Peyer's patch (tissue), 4 donors: ENCODE results near the gene LHB.

Experiments used
- POLR2A ChIP-seq, 2 donors: fragments of 450-650 bp; IDR thresholded peaks; one replicate each; pipeline ENCODE4 v1.5.1; 2017; ENCODE audit warnings: antibody characterized with exemption in 2 of 2, mild to moderate bottlenecking in 2 of 2, moderate library complexity in 2 of 2
- TF ChIP-seq, protein P1 (sequence below), 6 experiments: fragments of 450-650 bp in 4 of 6; fragments of 200-600 bp in 2 of 6; sonication (generic) in 1 of 6; IDR thresholded peaks; one replicate each; pipeline ENCODE4 v1.5.1; 2017 to 2019; ENCODE audit warnings: antibody characterized with exemption in 6 of 6, mild to moderate bottlenecking in 3 of 6, moderate library complexity in 1 of 6

DNA sequence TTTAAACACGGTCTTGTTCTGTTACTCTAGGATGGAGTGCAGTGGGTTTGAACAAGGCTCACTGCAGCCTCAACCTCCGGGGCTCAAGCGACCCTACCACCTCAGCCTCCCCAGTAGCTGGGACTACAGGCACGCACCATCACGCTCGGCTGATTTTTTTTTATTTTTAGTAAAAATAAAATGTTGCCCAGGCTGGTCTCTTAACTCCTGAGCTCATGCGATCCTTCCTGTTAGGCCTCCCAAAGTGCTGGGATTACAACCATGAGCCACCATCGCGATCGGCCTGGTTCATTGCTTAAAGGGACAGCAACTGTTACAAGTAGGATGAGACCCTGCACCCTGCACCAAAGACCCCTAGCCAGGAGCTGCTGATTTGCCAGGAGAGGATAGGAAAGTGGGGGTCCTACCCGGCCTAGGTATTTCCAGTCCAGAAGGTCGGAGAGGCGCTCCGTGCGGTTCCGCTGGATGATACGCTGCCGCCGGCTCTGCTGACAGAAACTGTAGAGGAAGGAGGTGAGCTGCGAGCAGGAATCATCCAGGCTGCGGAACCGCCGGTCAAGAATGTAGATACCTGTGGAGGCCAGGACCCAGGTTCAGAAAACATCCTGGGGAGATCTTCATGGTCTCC is 46.6 kb downstream of the LHB start:
- TF ChIP-seq, protein P1, sequence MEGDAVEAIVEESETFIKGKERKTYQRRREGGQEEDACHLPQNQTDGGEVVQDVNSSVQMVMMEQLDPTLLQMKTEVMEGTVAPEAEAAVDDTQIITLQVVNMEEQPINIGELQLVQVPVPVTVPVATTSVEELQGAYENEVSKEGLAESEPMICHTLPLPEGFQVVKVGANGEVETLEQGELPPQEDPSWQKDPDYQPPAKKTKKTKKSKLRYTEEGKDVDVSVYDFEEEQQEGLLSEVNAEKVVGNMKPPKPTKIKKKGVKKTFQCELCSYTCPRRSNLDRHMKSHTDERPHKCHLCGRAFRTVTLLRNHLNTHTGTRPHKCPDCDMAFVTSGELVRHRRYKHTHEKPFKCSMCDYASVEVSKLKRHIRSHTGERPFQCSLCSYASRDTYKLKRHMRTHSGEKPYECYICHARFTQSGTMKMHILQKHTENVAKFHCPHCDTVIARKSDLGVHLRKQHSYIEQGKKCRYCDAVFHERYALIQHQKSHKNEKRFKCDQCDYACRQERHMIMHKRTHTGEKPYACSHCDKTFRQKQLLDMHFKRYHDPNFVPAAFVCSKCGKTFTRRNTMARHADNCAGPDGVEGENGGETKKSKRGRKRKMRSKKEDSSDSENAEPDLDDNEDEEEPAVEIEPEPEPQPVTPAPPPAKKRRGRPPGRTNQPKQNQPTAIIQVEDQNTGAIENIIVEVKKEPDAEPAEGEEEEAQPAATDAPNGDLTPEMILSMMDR (IDR thresholded peaks at IDR 0.05) = no peak
- TF ChIP-seq POLR2A (IDR thresholded peaks at IDR 0.05) = no peak
